ENCODE results near the gene GRPEL2.
"Not testable (repeated sequence)": the region's sequence is repeated elsewhere in the genome, so short reads cannot be mapped to it uniquely, and the experiment has no call there.

GRPEL2 gene

DNA sequence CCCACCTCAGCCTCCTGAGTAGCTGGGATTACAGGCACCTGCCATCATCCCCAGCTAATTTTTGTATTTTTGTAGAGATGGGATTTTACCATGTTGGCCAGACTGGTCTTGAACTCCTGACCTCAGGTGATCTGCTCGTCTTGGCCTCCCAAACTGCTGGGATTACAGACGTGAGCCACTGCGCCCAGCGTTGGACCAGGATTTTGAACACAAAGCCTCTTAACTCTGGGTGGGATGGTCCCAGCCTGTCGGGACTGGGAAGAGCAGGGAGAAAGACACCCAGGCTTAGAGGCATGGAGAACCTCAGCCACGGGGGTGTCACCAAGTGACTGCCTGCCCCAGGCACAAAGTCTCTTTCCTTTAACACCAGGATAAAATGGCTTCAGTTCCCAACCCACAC is 45.8 kb downstream of the GRPEL2 start:
- CTCF ChIA-PET: interaction anchor here (0.9 to 1.5 kb wide), 2 partner anchors 9 to 10 kb away, joined by 3 to 9 read pairs; no protein-coding TSS in a partner anchor
- H3K9me3 Mint-ChIP-seq: not testable (repeated sequence)

DNA sequence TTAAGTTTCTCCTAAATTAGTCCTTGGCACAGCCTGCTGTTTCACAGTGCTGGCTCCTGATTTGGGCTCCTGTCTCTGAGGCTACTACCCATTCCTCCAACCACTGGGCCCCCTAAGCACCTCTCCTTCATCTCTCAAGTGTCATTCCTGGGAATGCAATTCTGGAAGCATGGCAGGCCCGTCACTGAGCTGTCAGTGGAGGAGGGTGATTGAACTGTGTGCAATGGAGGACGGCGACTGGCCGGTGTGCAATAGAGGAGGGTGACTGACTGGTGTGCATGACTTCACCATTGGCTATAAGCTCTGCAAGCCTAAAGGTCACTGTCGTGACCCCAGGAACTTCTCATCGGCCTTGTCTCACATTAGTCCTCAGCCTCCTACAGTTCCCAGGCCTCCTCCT is 46.2 kb downstream of the GRPEL2 start:
- Mint-ChIP-seq H3K4me3 (no peak overlapping the region), H3K36me3 (no peaks in the 10 kb centered on the region), H3K27ac (no peak overlapping the region), H3K9me3 (no peaks in the 10 kb centered on the region), H3K4me1 (no peaks in the 10 kb centered on the region), H3K27me3 (peaks cover 8% of the 10 kb centered on the region)
- no peak for DNase-seq
- CTCF ChIA-PET: interaction anchor here (1.5 kb wide), 1 partner anchor 10 kb away, joined by 9 read pairs; no protein-coding TSS in a partner anchor

More for the DNA sequence above, 45.8 kb downstream of the GRPEL2 start:
- H3K27ac Mint-ChIP-seq, H3K4me3 Mint-ChIP-seq, DNase-seq, H3K27me3 Mint-ChIP-seq, H3K4me1 Mint-ChIP-seq, H3K36me3 Mint-ChIP-seq: not testable (repeated sequence)

DNA sequence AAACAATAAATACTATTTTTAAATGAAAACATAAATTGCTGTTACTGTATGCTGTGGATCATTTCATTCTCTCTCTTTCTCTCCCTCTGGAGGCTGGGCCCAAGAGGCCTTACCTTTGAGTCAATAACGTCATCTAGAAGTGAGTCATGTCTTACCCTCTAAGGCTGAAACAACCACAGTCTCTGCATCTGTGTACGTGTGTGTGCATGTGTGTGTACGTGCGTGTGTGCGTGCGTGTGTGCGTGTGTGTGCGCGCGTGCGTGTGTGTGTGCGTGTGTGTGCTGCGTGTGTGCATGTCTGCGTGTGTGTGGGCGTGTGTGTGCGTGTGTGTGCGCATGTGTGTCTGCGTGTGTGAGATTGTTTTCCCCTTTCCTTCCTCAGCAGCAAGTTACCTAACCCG is 47.4 kb downstream of the GRPEL2 start:
- no peak overlapping the region for H3K27ac Mint-ChIP-seq
- H3K4me3 Mint-ChIP-seq: no peak overlapping the region
- no peaks in the 10 kb centered on the region for H3K36me3 Mint-ChIP-seq
- H3K9me3 Mint-ChIP-seq: no peaks in the 10 kb centered on the region
- CTCF ChIA-PET: interaction anchor here (0.6 kb wide), 1 partner anchor 8 kb away, joined by 3 read pairs; no protein-coding TSS in a partner anchor
- H3K4me1 Mint-ChIP-seq: no peaks in the 10 kb centered on the region
- peaks cover 3% of the 10 kb centered on the region for H3K27me3 Mint-ChIP-seq
- no peak for DNase-seq

DNA sequence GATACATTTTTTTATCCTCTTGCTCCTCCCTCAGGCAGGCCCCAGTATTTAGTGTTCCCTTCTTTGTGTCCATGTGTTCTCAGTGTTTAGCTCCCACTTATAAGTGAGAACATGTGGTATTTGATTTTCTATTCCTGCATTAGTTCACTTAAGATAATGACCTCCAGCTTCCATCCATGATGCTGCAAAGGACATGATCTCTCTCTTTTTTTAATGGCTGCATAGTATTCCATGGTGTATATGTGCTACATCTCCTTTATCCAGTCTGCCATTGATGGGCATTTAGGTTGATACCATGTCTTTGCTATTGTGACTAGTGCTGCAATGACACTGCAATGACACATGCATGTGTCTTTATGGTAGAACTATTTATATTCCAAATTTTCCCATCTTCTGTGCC is 49.7 kb downstream of the GRPEL2 start:
- DNase-seq, H3K27ac Mint-ChIP-seq, CTCF ChIA-PET, H3K4me3 Mint-ChIP-seq, H3K9me3 Mint-ChIP-seq, H3K36me3 Mint-ChIP-seq, H3K27me3 Mint-ChIP-seq, H3K4me1 Mint-ChIP-seq: not testable (repeated sequence)

DNA sequence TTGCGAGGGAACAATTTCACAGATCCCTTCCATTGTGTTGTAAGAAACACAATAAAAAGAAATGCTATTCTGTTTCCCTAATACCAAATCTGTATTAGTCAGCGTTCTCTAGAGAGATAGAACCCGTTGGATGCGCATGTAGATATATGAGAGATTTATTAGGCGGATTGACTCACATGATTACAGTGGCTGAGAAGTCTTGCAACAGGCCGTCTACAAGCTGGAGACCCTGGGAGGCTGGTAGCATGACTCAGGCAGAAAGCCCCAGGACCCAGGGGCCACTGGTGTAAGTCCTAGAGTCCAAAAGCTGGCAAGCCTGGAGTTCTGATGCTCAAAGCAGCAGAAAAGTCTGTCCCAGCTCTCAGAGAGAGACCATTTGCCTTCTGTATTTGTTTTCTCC is 52.2 kb downstream of the GRPEL2 start:
- H3K9me3 Mint-ChIP-seq: no peaks in the 10 kb centered on the region
- H3K4me3 Mint-ChIP-seq: no peak overlapping the region
- H3K27ac Mint-ChIP-seq: no peak overlapping the region
- H3K4me1 Mint-ChIP-seq: no peaks in the 10 kb centered on the region
- no peaks in the 10 kb centered on the region for H3K36me3 Mint-ChIP-seq
- peaks cover 10% of the 10 kb centered on the region for H3K27me3 Mint-ChIP-seq
- DNase-seq: no peak
- CTCF ChIA-PET: interaction anchor here (0.9 kb wide), 1 partner anchor 208 kb away, joined by 3 read pairs; no protein-coding TSS in a partner anchor

DNA sequence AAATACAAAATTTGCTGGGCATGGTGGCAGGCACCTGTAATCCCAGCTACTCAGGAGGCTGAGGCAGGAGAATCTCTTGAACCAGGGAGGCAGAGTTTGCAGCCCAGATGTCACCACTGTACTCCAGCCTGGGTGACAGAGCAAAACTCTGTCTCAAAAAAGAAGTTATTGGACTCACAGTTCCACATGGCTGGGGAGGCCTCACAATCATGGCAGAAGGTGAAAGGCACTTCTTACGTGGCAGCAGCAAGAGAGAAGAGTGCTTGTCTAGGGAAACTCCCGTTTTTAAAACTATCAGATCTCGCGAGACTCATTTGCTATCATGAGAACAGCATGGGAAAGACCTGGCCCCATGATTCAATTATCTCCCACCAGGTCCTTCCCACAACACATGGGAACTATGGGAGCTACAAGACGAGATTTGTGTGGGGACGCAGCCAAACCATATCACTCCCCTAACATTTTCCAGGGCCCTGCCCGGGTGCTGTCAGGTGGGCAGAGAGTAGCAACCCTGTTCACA is 53.5 kb downstream of the GRPEL2 start:
- not testable (repeated sequence) for H3K36me3 Mint-ChIP-seq, DNase-seq, H3K4me3 Mint-ChIP-seq, H3K27ac Mint-ChIP-seq, H3K9me3 Mint-ChIP-seq, H3K4me1 Mint-ChIP-seq
- peaks cover 15% of the 10 kb centered on the region for H3K27me3 Mint-ChIP-seq
- CTCF ChIA-PET: interaction anchor here (0.7 kb wide), 1 partner anchor 43 kb away, joined by 3 read pairs; no protein-coding TSS in a partner anchor

DNA sequence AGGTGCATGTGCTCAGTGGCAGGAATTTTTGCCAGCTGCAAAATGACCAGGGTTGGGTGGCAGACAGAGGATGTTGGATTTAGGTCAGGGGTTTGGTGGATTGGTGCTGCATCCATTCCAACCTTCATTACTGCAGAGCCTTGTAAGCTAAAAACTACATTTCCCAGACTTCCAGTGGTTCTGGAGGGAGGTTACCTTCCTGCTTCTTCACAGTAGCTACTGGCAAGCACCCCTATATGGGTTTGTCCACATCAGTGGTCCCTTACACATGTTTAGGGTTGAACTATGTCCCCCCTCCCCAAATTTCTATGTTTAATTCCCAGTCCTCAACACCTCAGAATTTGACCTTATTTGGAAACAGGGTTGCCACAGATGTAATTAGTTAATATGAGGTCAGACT is 54.5 kb downstream of the GRPEL2 start:
- no peaks in the 10 kb centered on the region for H3K9me3 Mint-ChIP-seq
- no peak for DNase-seq
- CTCF ChIA-PET: no interaction called here
- peaks cover 19% of the 10 kb centered on the region for H3K27me3 Mint-ChIP-seq
- H3K36me3 Mint-ChIP-seq: no peaks in the 10 kb centered on the region
- no peak overlapping the region for H3K4me3 Mint-ChIP-seq
- no peak overlapping the region for H3K27ac Mint-ChIP-seq
- no peaks in the 10 kb centered on the region for H3K4me1 Mint-ChIP-seq

DNA sequence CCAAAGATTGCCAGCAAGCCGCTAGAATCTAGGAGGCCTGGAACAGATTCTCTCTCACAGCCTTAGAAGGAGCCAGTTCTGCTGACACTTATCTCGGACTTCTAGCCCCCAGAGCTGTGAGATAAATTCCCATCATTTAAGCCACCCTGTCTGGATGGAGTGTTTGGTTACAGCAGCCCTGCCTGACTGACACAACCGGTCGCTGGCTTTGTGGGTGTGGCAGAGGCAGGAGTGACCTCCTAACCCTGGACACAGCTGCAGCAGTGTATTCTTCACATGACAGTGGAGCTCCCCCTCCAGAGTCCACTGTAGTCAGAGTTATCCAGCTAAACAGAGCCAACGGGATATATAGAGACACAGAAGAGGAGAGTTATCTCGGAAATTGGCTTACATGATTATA is 55.0 kb downstream of the GRPEL2 start:
- Mint-ChIP-seq H3K4me1 (no peaks in the 10 kb centered on the region), H3K27ac (no peak overlapping the region), H3K36me3 (no peaks in the 10 kb centered on the region), H3K9me3 (no peaks in the 10 kb centered on the region), H3K27me3 (peaks cover 22% of the 10 kb centered on the region), H3K4me3 (no peak overlapping the region)
- CTCF ChIA-PET: interaction anchor here (0.6 to 1.5 kb wide), 6 partner anchors 10 to 224 kb away, joined by 3 to 5 read pairs (median 3); no protein-coding TSS in a partner anchor
- no peak for DNase-seq

DNA sequence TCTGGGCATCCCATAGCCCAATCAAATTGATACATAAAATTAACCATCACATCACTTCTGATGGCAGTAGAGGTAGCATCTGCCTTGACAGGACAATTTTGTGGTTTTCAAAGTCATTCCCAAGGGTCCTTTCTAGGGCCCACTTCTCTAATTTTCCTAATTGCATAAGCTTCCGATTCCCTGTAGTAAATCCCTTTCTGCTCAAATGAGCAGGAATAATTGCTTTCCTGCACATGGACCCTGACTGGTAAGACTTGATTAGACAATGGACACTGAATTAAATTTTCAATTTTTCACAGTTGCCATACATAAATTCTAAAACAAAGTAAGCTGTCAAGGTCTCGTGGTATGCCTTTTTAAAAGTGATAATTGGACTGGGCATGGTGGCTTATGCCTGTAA is 55.8 kb downstream of the GRPEL2 start:
- no peak overlapping the region for H3K27ac Mint-ChIP-seq
- no peaks in the 10 kb centered on the region for H3K4me1 Mint-ChIP-seq

DNA sequence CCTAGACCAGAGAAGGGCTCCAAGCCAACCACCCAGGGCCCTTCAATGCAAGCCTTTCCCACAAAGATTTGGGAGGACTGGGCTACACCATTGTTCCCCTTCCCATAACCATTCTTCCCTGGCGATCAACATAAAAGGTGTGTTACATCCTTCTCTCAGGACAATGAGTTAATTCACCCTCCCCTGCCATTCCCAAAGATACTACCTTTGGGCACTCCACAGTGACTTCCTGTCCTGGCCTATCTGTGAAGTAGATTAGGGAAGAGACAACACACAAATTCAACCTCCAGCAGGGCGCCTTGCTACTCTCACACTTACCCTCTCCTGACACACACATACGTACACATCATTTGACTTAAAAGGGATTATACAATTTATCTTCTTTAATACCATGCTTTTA is 57.0 kb downstream of the GRPEL2 start:
- no peaks in the 10 kb centered on the region for H3K4me1 Mint-ChIP-seq
- H3K36me3 Mint-ChIP-seq: no peaks in the 10 kb centered on the region
- H3K27ac Mint-ChIP-seq: no peak overlapping the region
- no peak overlapping the region for H3K4me3 Mint-ChIP-seq
- no peak for DNase-seq
- peaks cover 31% of the 10 kb centered on the region for H3K27me3 Mint-ChIP-seq
- CTCF ChIA-PET: no interaction called here
- no peaks in the 10 kb centered on the region for H3K9me3 Mint-ChIP-seq

More for the DNA sequence above, 55.8 kb downstream of the GRPEL2 start:
- Mint-ChIP-seq H3K27me3 (peaks cover 27% of the 10 kb centered on the region), H3K36me3 (no peaks in the 10 kb centered on the region), H3K9me3 (no peaks in the 10 kb centered on the region), H3K4me3 (no peak overlapping the region)
- CTCF ChIA-PET: interaction anchor here (0.8 to 1.5 kb wide), 6 partner anchors 10 to 34 kb away, joined by 3 to 5 read pairs (median 3); no protein-coding TSS in a partner anchor
- no peak for DNase-seq
